NK-92 (cell line): ENCODE measurements around the gene PTPRM.
"Not testable (repeated sequence)": the region's sequence is repeated elsewhere in the genome, so short reads cannot be mapped to it uniquely, and the experiment has no call there.

Experiments used
- DNase-seq: peaks from one replicate; lab custom pipeline; 2025; ENCODE audit not compliant: unreplicated experiment; lab: John Stamatoyannopoulos, UW

Gene PTPRM

GRCh38 chr18:8446936-8447335 lies 879.8 kb downstream of the PTPRM start:
- not testable (repeated sequence) for DNase-seq

- no peak for DNase-seq
Observed at GRCh38 chr18:8448130-8448529, 881.0 kb downstream of the PTPRM start.

GRCh38 chr18:8450013-8450412 lies 882.9 kb downstream of the PTPRM start:
- no peak for DNase-seq

DNA sequence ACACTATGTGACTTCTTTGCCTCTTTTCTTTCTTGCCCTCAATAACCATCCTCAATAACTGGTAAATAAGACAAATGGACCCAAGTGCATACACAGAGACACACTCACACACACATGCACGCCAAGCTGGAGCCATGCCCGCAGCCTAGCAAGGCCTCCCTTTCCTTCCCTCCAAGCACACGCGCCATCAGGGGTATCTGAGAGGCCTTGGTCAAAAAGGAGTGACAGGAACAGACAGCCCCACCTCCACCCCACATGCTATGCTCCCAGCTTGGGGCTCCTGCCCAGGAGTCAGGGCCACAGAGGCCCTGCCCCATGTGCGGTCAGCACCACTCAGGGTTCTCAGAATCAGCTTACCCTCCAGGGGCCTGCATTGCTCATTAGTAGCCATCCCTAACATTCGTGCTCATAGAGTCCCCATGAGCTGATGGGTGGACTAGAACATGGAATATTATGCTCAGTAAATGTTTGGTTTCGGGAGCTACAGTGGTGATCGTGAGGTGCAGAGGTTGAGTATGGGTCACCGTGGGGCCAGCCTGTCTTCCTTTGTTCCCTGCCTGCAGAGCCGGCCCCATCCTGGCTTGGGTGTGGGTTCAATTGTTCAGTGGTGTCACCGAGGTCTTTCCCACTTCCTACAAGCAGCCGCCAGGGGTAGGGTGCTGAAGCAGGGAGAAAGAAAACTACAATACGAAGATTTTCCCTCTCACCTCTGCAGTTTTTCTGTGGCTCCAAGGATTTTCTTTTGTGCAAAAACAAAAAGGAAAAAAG lies 884.0 kb downstream of the PTPRM start:
- DNase-seq = no peak

GRCh38 chr18:8453528-8453927 lies 886.4 kb downstream of the PTPRM start:
- no peak for DNase-seq

DNA sequence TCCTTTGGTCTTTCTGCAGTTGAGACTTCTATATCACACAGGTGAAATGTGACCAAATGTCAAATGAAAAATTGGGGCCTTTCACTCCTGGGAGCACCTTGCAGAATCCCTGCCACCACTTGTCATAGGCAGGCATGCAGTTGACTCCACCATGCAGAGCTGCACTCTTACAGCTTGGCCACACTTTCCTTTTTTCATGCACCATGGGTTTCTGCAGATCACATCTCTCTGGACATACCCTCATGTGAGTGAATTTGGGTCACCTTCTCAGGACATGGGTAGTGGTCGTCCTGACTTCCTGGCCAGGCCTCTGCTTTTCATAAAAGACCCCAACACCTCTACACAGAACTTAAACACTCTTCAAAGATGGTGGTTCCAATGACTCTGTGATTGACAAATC lies 887.0 kb downstream of the PTPRM start:
- no peak for DNase-seq

DNA sequence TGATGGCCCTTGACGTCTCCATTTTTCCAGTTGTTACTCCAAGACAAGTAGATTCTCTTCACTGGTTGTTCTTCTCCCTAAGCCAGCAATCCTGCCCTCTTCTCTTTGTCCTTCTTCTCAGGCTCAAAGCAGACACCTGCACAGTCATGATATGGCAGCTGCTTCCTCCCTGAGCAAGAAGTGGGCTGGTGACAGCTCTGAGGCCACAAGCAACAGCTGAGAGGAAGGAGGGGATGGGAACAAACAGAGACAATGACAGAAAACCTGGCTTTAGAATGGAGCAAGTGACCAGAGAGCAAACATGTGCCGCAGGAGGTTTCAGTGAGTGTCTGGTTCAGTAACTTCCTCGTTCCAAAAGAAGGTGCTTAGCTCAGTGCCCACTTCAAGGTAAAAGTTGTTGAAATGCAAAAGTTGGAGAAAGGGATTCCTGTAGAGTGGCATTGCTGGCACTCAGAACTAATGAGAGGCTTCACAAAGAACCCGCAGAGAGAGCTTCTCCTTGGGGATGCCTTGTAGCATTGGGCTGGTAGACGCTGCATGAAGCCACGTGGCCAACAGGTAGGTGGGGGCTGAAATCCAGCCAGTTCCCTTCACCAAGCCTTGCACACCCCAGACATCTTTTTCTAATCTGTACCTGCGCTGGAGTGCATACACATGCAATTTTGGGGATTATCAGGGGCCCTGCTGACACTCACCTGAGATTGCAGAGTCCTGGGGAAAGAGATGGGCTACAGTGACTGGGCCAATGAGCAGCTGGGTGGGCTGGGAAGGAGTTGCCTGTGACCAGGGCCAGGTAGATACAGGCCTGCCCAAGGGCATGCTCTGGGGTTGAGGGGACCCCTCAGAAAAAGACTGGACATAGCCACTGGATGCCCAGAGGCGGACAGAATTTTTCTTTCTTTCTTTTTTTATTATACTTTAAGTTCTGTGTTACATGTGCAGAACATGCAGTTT lies 888.8 kb downstream of the PTPRM start:
- no peak for DNase-seq
